A673 (cell line): ENCODE data around the gene VARS1. TPM values are rescaled to one million over a fixed set of nuclear protein-coding genes. Genes with fewer than 3 reads are reported as not detected.

Source experiments
- BruUV-seq: library from RNA; stranded (reverse); fragments of 400-500 nt; replicated peaks from 2 replicates; lab custom pipeline; 2021; lab: Mats Ljungman, UMichigan
- CTCF ChIA-PET: fragments of 300-600 bp; sonication (Branson Sonifier 250); formaldehyde crosslinking; loops from one replicate; lab custom pipeline; 2022; ENCODE audit warnings: antibody characterized with exemption; lab: Charles Lee
- POLR2A ChIA-PET: fragments of 300-600 bp; sonication (Branson Sonifier 250); formaldehyde crosslinking; loops from one replicate; lab custom pipeline; 2022; ENCODE audit warnings: antibody characterized with exemption; ENCODE audit not compliant: low non-redundant PET; lab: Charles Lee
- DNase-seq: peaks from one replicate; pipeline ENCODE4 v3.0.0-alpha.2; 2015; ENCODE audit warnings: low spot score
- H3K27ac ChIP-seq: fragments of 200-600 bp; sonication (generic); 2 replicates; pipeline ENCODE4 v1.5.1; 2016; ENCODE audit warnings: mixed run types, low read depth, mild to moderate bottlenecking, mixed read lengths, antibody characterized with exemption, low read length; ENCODE audit not compliant: poor library complexity, severe bottlenecking
- H3K27me3 ChIP-seq: fragments of 200-600 bp; sonication (generic); replicated peaks from 2 replicates; pipeline ENCODE4 v1.6.1; 2017; ENCODE audit warnings: mixed run types, low read depth, mild to moderate bottlenecking, mixed read lengths, antibody characterized with exemption, low read length; ENCODE audit not compliant: insufficient read depth, poor library complexity
- H3K36me3 ChIP-seq: fragments of 200-600 bp; sonication (generic); 2 replicates; pipeline ENCODE4 v1.6.1; 2016; ENCODE audit warnings: mixed run types, mild to moderate bottlenecking, mixed read lengths, antibody characterized with exemption, low read length; ENCODE audit not compliant: insufficient read depth, poor library complexity, severe bottlenecking
- H3K4me1 ChIP-seq: fragments of 200-600 bp; sonication (generic); 2 replicates; pipeline ENCODE4 v1.6.1; 2017; ENCODE audit warnings: mixed run types, mild to moderate bottlenecking, mixed read lengths, antibody characterized with exemption, low read length; ENCODE audit not compliant: insufficient read depth, poor library complexity, severe bottlenecking
- H3K4me3 ChIP-seq: fragments of 200-600 bp; sonication (generic); 2 replicates; pipeline ENCODE4 v1.5.1; 2016; ENCODE audit warnings: low read depth, mixed run types, mild to moderate bottlenecking, mixed read lengths, low read length; ENCODE audit not compliant: poor library complexity, severe bottlenecking
- H3K9me3 ChIP-seq: fragments of 200-600 bp; sonication (generic); 2 replicates; pipeline ENCODE4 v1.6.1; 2016; ENCODE audit warnings: mixed run types, low read depth, mild to moderate bottlenecking, mixed read lengths, antibody characterized with exemption, low read length; ENCODE audit not compliant: poor library complexity, severe bottlenecking
- EZH2 ChIP-seq: fragments of 200-600 bp; sonication (generic); IDR thresholded peaks from 2 replicates; pipeline ENCODE4 v1.6.1; 2017; ENCODE audit warnings: borderline replicate concordance, low read depth, mild to moderate bottlenecking, mixed read lengths, antibody characterized with exemption, low read length; ENCODE audit not compliant: poor library complexity, severe bottlenecking
- intact Hi-C: fragments of 100-400 bp; cut with micrococcal nuclease; formaldehyde crosslinking; loops from one replicate; pipeline ENCODE4 v1.10.0; 2022; ENCODE audit not compliant: unreplicated experiment
- total RNA-seq: library from RNA; stranded (reverse); gene quantifications from 2 replicates; pipeline ENCODE4 v1.2.3, GENCODE V29; 2021
- TF ChIP-seq, protein P1 (sequence below): fragments of 300-800, 200-600 bp; sonication (generic); conservative IDR thresholded peaks from 2 replicates; pipeline ENCODE4 v1.5.1; 2017; ENCODE audit warnings: low read depth, mild to moderate bottlenecking, antibody characterized with exemption, low read length, moderate library complexity, mixed read lengths

Gene VARS1
- total RNA-seq, 1 experiment from 2014 or later = 233 TPM

DNA sequence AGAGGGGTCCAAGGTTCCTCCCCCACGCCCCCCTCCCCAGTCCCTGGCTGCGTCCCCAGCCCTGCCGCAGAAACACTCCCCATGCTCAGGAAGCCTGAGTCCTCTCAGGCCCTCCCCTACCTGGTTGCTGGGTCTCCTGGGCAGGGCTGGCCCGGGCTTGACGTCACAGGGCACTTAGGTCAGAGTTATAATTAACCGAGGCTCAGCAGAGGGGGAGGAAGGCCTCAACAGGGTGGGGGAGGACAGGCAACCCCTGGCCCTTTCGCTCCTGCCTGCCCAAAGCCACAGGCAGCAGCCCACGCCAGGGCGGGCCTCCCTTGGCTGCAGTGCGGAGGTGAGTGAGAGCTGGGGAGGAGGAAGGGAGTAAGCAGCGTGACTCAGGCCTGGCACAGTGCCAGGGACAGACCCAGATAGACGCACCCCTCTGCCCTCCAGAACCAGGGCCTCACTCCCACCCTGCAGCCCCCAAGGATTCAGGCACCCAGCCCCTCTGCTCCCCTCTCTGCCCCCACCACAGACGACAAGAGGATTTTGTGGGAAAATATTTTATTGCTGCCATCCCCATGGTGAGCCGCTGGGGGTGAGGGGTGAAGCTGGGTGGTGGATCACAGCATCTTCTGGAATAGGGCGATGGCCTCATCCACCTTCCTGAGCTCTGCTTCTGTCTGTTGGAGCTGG, 18.4 kb downstream of the VARS1 start, which contains the start of gene VWA7:
VWA7 (minus strand) TSS at position 340 of the 678 bp plus-strand sequence. CDS start 549 bp downstream, outside the sequence.
- peak within 1 kb of the TSS; percentile 47 for H3K27ac ChIP-seq
- BruUV-seq = no TSS peak
- POLR2A ChIA-PET = no interaction called here

DNA sequence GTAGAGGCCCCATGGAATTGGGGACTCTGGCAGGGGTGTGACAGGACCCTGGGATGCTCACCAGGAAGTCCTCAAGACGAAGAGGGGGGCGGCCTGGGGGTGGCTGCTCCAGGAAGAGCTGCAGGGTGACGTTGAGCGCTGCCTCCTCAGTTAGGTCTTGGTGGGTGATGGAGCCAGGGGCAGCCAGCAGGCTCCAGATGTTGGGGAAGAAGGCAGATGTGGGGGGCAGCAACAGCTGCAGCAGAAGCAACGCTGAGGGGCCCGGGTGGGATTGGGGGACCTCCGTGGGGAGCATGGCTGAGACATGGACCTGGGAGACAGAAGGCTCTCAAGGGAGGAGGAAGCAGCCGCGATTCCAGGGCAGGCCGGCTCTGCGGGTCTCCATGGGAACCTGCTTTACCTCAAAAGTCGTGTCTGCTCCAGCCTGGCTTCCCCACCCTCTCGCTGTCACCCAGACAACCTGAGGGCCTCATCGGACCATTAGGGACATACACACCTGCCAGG, 19.0 kb downstream of the VARS1 start:
- Histone ChIP-seq H3K4me1 (peaks cover 11% of the 10 kb centered on the region), H3K27me3 (no peaks in the 10 kb centered on the region), H3K36me3 (peaks cover 36% of the 10 kb centered on the region), H3K9me3 (no peaks in the 10 kb centered on the region), H3K27ac (peak overlapping the region; percentile 47), H3K4me3 (no peak overlapping the region)
- TF ChIP-seq EZH2 = no peak
- TF ChIP-seq, protein P1, sequence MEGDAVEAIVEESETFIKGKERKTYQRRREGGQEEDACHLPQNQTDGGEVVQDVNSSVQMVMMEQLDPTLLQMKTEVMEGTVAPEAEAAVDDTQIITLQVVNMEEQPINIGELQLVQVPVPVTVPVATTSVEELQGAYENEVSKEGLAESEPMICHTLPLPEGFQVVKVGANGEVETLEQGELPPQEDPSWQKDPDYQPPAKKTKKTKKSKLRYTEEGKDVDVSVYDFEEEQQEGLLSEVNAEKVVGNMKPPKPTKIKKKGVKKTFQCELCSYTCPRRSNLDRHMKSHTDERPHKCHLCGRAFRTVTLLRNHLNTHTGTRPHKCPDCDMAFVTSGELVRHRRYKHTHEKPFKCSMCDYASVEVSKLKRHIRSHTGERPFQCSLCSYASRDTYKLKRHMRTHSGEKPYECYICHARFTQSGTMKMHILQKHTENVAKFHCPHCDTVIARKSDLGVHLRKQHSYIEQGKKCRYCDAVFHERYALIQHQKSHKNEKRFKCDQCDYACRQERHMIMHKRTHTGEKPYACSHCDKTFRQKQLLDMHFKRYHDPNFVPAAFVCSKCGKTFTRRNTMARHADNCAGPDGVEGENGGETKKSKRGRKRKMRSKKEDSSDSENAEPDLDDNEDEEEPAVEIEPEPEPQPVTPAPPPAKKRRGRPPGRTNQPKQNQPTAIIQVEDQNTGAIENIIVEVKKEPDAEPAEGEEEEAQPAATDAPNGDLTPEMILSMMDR = no peak
- BruUV-seq = no TSS peak
- no peak for DNase-seq
- CTCF ChIA-PET = no interaction called here
- POLR2A ChIA-PET = no interaction called here
- intact Hi-C loops = no loop called here

More for the DNA sequence above, 18.4 kb downstream of the VARS1 start, which contains the start of gene VWA7:
- CTCF ChIA-PET = interaction anchor here (0.6 kb wide), 1 partner anchor 65 kb away, joined by 3 read pairs; no protein-coding TSS in a partner anchor
- TF ChIP-seq EZH2 = no peak
- TF ChIP-seq, protein P1 = no peak
- Histone ChIP-seq H3K27me3 (no peaks in the 10 kb centered on the region), H3K4me1 (peaks cover 11% of the 10 kb centered on the region), H3K9me3 (no peaks in the 10 kb centered on the region), H3K4me3 (no peak within 1 kb of the TSS), H3K36me3 (peaks cover 42% of the 10 kb centered on the region)
- intact Hi-C loops = no loop called here
- DNase-seq = peak; percentile 59

DNA sequence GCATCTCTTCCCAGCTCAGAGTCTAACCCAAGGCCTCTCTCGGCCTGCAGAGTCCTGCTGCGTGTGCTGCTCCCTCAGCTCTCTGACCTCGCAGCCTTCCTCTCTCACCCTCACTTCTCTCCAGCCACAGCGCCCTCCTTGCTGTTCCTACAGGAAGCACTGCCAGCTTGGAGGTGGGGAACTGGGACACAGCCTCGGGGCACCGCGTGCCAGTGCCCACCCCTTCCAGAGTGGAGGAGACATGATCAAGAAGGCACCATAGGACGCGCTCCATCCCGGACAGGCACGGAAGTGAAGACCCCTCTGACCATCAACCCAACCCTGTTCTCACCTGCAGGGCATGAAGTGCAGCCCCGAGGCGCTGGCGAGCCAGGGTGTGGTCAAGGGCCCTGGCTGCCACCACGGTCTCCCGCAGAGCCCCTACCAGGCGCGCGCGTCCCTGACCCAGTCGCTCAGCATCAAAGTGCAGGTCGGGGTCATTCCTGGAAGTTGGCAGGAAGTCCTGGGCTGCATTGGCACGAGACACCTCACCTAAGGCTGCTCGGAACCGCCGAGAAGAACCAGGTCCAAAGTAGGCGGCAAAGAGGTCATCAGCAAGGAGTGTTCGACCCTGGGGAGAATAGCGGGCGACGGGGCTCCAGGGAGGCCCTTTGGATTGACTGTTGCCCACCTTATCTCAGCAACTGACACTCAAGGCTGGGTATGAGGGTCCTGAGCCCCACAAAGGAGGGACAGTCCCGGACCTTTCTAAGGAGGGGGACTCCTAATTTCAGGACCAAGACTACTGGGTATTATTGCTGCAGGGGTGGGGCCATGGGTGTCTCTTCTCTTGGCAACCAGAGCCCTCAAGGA, 19.7 kb downstream of the VARS1 start:
- Histone ChIP-seq H3K9me3 (no peaks in the 10 kb centered on the region), H3K4me3 (no peak overlapping the region), H3K4me1 (peaks cover 11% of the 10 kb centered on the region), H3K27ac (no peak overlapping the region), H3K36me3 (peaks cover 30% of the 10 kb centered on the region), H3K27me3 (no peaks in the 10 kb centered on the region)
- DNase-seq = no peak
- ChIA-PET POLR2A (interaction anchor here (0.6 kb wide), 1 partner anchor 8 kb away, joined by 3 read pairs; no protein-coding TSS in a partner anchor), CTCF (interaction anchor here (0.6 kb wide), 1 partner anchor 59 kb away, joined by 6 read pairs; no protein-coding TSS in a partner anchor)
- no peak for TF ChIP-seq EZH2
- TF ChIP-seq, protein P1 = no peak
- no TSS peak for BruUV-seq
- intact Hi-C loops = no loop called here
